Osteoblast (primary cell): ENCODE results near the gene ETFA. TPM values are rescaled to one million over a fixed set of nuclear protein-coding genes. Genes with fewer than 3 reads are reported as not detected.
"Not testable (repeated sequence)": the region's sequence is repeated elsewhere in the genome, so short reads cannot be mapped to it uniquely, and the experiment has no call there.

Source experiments
- DNase-seq: peaks from one replicate; pipeline ENCODE4 v3.0.0; 2011; ENCODE audit warnings: low spot score, mixed read lengths; ENCODE audit not compliant: insufficient read length; ENCODE audit errors: missing footprints
- H2AFZ ChIP-seq: 2 replicates; pipeline ENCODE4 v1.6.0; 2011; ENCODE audit warnings: mild to moderate bottlenecking, low read length
- H3K27ac ChIP-seq: 2 replicates; pipeline ENCODE4 v1.5.1; 2011; ENCODE audit warnings: mild to moderate bottlenecking, low read depth, low read length, moderate library complexity
- H3K27me3 ChIP-seq: 2 replicates; pipeline ENCODE4 v1.6.0; 2012; ENCODE audit warnings: mild to moderate bottlenecking, control low read depth, inconsistent platforms, low read length, moderate library complexity; ENCODE audit not compliant: insufficient read depth
- H3K36me3 ChIP-seq: 2 replicates; pipeline ENCODE4 v1.5.1; 2011; ENCODE audit warnings: mild to moderate bottlenecking, low read length, control low read depth, moderate library complexity; ENCODE audit not compliant: insufficient read depth
- H3K4me1 ChIP-seq: 2 replicates; pipeline ENCODE4 v1.5.1; 2011; ENCODE audit warnings: mild to moderate bottlenecking, low read length, control low read depth, moderate library complexity; ENCODE audit not compliant: insufficient read depth
- H3K4me2 ChIP-seq: 2 replicates; pipeline ENCODE4 v1.6.0; 2011; ENCODE audit warnings: mild to moderate bottlenecking, low read length; ENCODE audit not compliant: insufficient read depth
- H3K4me3 ChIP-seq: fragments of 200-600 bp; sonication (generic); 3 replicates; pipeline ENCODE4 v1.5.1; 2012; ENCODE audit warnings: mild to moderate bottlenecking, low read length, inconsistent platforms; ENCODE audit not compliant: insufficient read depth
- H3K79me2 ChIP-seq: 2 replicates; pipeline ENCODE4 v1.6.0; 2012; ENCODE audit warnings: mild to moderate bottlenecking, low read length, control low read depth, inconsistent platforms; ENCODE audit not compliant: insufficient read depth
- H3K9me3 ChIP-seq: 2 replicates; pipeline ENCODE4 v1.5.1; 2011; ENCODE audit warnings: low read depth, low read length, control low read depth
- H4K20me1 ChIP-seq: 2 replicates; pipeline ENCODE4 v1.6.0; 2012; ENCODE audit warnings: mild to moderate bottlenecking, low read length, control low read depth; ENCODE audit not compliant: insufficient read depth
- total RNA-seq: library from RNA; depleted of rRNA; stranded (reverse); fragments of >200 nt; gene quantifications from 2 replicates; pipeline ENCODE4 v1.2.3, GENCODE V29; 2012
- TF ChIP-seq, protein P1 (sequence below): IDR thresholded peaks from 2 replicates; pipeline ENCODE4 v1.5.1; 2011; ENCODE audit warnings: mild to moderate bottlenecking, low read depth, low read length, moderate library complexity; ENCODE audit errors: extremely low read depth

ETFA gene
- total RNA-seq, 1 donor, result 85.0 TPM

DNA sequence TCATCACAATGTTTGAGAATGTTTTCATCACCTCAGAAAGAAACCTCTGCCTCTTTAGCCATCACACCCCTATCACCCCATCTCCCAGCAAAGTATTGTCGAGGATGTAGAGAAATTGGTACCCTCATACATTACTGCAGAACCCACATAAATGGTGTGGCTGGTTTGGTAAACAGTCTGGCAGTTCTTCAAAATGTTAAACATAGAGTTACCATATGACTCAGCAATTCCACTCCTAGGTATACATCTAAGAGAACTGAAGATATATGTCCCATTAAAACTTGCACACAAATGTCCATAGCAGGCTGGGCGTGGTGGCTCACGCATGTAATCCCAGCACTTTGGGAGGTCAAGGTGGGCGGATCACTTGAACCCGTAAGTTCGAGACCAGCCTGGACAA, 8.7 kb upstream of the ETFA start:
- TF ChIP-seq, protein P1, sequence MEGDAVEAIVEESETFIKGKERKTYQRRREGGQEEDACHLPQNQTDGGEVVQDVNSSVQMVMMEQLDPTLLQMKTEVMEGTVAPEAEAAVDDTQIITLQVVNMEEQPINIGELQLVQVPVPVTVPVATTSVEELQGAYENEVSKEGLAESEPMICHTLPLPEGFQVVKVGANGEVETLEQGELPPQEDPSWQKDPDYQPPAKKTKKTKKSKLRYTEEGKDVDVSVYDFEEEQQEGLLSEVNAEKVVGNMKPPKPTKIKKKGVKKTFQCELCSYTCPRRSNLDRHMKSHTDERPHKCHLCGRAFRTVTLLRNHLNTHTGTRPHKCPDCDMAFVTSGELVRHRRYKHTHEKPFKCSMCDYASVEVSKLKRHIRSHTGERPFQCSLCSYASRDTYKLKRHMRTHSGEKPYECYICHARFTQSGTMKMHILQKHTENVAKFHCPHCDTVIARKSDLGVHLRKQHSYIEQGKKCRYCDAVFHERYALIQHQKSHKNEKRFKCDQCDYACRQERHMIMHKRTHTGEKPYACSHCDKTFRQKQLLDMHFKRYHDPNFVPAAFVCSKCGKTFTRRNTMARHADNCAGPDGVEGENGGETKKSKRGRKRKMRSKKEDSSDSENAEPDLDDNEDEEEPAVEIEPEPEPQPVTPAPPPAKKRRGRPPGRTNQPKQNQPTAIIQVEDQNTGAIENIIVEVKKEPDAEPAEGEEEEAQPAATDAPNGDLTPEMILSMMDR, result no peak
- peaks cover 23% of the 10 kb centered on the region for H3K27me3 ChIP-seq
- no peak overlapping the region for H3K4me2 ChIP-seq
- no peak overlapping the region for H2AFZ ChIP-seq
- H3K4me1 ChIP-seq, result no peaks in the 10 kb centered on the region
- no peaks in the 10 kb centered on the region for H3K36me3 ChIP-seq
- DNase-seq, result no peak
- no peak overlapping the region for H3K4me3 ChIP-seq
- H4K20me1 ChIP-seq, result no peaks in the 10 kb centered on the region
- no peaks in the 10 kb centered on the region for H3K9me3 ChIP-seq
- no peak overlapping the region for H3K27ac ChIP-seq
- H3K79me2 ChIP-seq, result no peaks in the 10 kb centered on the region

DNA sequence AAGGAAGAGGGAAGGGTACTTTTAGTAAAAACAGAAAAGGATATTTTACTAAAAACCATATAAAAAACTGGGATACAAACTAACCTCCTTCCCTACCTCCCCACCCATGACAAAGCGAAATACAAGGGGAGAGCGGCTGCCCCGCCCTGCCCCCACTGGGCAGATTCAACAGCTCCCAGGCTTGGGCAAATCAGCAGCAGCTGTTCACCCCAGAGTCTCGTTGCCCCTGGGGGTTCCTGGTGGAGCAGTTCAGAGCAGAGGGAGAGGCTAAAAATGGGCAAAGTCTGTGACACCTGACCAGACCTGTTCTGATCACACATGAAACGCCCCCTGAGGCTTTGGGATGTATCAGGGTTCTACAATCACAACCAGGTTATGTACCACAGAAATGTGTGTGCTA, 2.5 kb upstream of the ETFA start:
- TF ChIP-seq, protein P1, result no peak
- H2AFZ ChIP-seq, result no peak overlapping the region

DNA sequence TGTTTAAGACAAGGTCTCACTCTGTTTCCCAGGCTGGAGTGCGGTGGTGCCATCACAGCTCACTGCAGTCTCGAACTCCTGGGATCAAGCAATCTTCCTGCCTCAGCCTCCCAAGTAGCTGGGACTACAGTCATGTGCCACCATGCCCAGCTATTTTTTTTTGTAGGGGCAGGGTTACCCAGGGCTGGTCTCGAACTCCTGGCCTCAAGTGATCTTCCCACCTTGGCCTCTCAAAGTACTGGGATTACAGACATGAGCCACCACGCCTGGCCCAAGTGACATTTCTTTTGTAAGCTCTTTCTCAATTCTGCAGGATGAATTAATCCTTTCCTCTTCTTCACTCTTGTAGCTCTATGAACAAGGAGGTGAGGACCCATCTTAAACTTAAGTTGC, 1.9 kb upstream of the ETFA start:
- H3K4me2 ChIP-seq, H3K36me3 ChIP-seq, DNase-seq, H3K9me3 ChIP-seq, H3K27ac ChIP-seq, H2AFZ ChIP-seq, H3K4me3 ChIP-seq, H3K27me3 ChIP-seq: not testable (repeated sequence)
- H3K4me1 ChIP-seq, result peaks cover 19% of the 10 kb centered on the region
- peaks cover 29% of the 10 kb centered on the region for H3K79me2 ChIP-seq
- H4K20me1 ChIP-seq, result peaks cover 12% of the 10 kb centered on the region

More for the DNA sequence above, 2.5 kb upstream of the ETFA start:
- H3K4me2 ChIP-seq, result no peak overlapping the region
- H3K27ac ChIP-seq, result no peak overlapping the region
- DNase-seq, result no peak
- H3K4me1 ChIP-seq, result peaks cover 19% of the 10 kb centered on the region
- peaks cover 6% of the 10 kb centered on the region for H4K20me1 ChIP-seq
- H3K27me3 ChIP-seq, result peaks cover 2% of the 10 kb centered on the region
- peaks cover 23% of the 10 kb centered on the region for H3K79me2 ChIP-seq
- H3K9me3 ChIP-seq, result no peaks in the 10 kb centered on the region
- no peak overlapping the region for H3K4me3 ChIP-seq
- H3K36me3 ChIP-seq, result no peaks in the 10 kb centered on the region

DNA sequence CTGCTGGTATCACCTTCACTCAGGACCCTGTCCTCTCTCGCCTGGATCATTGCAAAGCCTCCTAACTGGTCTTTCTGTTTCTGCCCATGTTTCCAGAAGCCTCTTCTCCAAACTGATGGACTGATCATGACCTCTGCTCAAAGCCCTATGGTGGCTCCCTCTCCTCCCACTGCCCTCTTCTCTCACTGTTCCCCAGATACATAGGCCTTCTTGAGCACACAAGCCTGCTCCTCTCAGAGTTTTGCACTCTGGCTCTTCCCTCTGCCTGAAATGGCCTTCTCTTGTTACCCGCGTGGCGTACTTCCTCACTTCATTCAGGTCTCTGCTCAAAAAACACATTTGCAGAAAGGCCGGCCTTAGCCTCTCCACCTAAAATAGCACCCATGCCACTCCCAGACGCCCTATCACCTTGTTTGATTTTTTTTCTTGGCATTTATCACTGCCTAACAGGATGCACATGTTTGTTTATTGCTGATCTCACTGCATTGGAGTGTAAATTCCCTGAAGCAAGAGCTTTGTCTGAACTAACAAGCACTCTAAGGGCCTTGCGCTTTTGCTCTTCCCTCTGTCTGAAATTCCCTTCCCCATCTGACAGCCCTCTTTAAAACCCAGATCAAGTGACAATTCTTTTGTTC, 1.4 kb upstream of the ETFA start:
- Histone ChIP-seq H2AFZ (peak overlapping the region; percentile 47), H3K36me3 (no peaks in the 10 kb centered on the region), H3K27ac (no peak overlapping the region), H4K20me1 (peaks cover 17% of the 10 kb centered on the region), H3K27me3 (peaks cover under 1% of the 10 kb centered on the region), H3K4me2 (no peak overlapping the region), H3K79me2 (peaks cover 34% of the 10 kb centered on the region), H3K4me3 (no peak overlapping the region), H3K9me3 (no peaks in the 10 kb centered on the region), H3K4me1 (peaks cover 19% of the 10 kb centered on the region)
- TF ChIP-seq, protein P1, result no peak
- DNase-seq, result no peak
